Left cardiac atrium (tissue), 4 donors: ENCODE measurements around the gene CBR3. TPM values are rescaled to one million over a fixed set of nuclear protein-coding genes. Genes with fewer than 3 reads are reported as not detected.
"Not testable (repeated sequence)": the region's sequence is repeated elsewhere in the genome, so short reads cannot be mapped to it uniquely, and the experiment has no call there.

Experiments used
- ATAC-seq, 2 donors: fragments of 200-7000 bp; cut with Tn5 transposase; one replicate each; pipeline ENCODE4 v1.9.1; 2020; ENCODE audit warnings: mild to moderate bottlenecking in 2 of 2, moderate library complexity in 2 of 2
- DNase-seq: peaks from one replicate; pipeline ENCODE4 v3.0.0-alpha.2; 2020
- intact Hi-C, 2 donors: fragments of 100-400 bp; cut with DNase I; formaldehyde crosslinking; loops; one replicate each; pipeline versions ENCODE4 v1.14.1 to v1.15.1; 2022 to 2023
- total RNA-seq, 2 donors: library from RNA; stranded (reverse); fragmentation: NEBNext Ultra II Directional; extraction: Animal tissue kit (Norgen Biotek cat#: 25700); gene quantifications; one replicate each; pipeline ENCODE4 v1.2.1, GENCODE V29; 2021
- donor health status: DM: no; HTN: yes; CAD: no.
- donor health status: DM: no; HTN: yes; CAD: no; lungs with severe emphysema.
- donor health status: DM: yes; HTN: yes; CAD: no.
- donor health status: Dilated cardiomyopathy.

Gene CBR3
- total RNA-seq, 2 donors from 2014 or later: 4.9 to 7.5 TPM

DNA sequence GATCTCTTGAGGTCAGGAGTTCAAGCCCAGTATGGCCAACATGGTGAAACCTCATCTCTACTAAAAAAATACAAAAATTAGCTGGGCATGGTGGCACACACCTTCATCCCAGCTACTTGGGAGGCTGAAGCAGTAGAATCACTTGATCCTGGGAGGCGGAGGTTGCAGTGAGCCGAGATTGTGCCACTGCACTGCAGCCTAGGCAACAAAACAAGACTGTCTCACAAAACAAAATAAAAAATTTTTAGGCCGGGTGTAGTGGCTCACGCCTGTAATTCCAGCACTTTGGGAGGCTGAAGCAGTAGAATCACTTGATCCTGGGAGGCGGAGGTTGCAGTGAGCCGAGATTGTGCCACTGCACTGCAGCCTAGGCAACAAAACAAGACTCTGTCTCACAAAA lies 9.4 kb downstream of the CBR3 start:
- not testable (repeated sequence) for ATAC-seq, DNase-seq
- intact Hi-C loops: loop anchor here (5.0 to 10.0 kb wide), 2 partner anchors 181 to 188 kb away; partner anchors contain the start of gene MORC3 (in 1 of the 2)

DNA sequence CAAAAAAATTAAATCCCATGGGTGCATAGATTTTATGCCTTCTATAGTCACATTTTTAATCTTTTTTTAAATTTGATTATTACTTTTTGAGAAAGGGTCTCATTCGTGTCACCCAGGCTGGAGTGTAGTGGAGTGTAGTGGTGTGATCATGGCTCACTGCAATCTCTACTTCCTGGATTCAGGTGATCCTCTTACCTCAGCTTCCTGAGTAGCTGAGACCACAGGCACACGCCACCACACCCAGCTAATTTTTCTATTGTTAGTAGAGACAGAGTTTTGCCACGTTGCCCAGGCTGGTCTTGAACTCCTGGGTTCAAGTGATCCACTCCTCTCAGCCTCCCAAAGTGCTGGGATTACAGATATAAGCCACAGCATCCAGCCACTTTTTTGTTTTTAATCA lies 10.4 kb downstream of the CBR3 start:
- intact Hi-C loops: loop anchor here in 1 of 2 donors (10.0 kb wide), 1 partner anchor 180 kb away; the partner anchor contains the start of gene MORC3
- ATAC-seq (no peak), DNase-seq (no peak)

DNA sequence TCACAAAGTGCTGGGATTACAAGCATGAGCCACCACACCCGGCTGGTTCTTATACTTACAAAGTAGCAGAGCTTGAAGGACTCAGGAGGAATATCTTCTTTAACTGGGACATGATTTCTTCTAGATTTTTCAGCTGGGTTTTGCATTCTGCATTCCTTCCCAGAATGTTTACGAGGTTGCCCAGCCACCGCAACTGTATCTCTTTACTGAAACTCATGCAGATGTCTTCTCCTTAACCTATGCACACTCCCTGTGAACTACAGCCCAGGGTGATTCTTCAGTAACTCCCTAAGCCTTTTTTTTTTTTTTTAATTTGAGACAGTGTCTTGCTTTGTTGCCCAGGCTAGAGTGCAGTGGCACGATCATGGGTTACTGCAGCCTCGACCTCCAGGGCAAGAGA lies 13.0 kb downstream of the CBR3 start:
- DNase-seq (no peak), ATAC-seq (no peak)
- intact Hi-C loops: loop anchor here in 1 of 2 donors (10.0 kb wide), 1 partner anchor 177 kb away; the partner anchor contains the start of gene MORC3

DNA sequence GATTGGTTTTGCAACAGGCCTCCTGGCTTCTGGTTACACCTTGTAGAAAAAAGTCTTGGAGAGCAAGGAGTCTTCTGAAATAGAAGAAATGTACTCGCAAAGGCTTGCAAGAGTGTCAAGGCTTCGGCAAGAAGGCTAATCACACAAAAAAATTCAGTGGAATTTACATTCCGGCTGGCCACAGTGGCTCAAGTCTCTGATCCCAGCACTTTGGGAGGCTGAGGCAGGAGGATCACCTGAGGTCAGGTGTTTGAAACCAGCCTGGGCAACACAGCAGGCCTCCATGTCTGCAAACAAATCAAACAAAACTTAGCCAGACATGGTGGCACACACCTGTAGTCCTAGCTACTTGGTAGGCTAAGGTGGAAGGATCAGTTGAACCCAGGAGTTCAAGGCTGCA lies 14.0 kb downstream of the CBR3 start:
- DNase-seq (no peak), ATAC-seq (no peak)
- intact Hi-C loops: loop anchor here in 1 of 2 donors (10.0 kb wide), 1 partner anchor 176 kb away; the partner anchor contains the start of gene MORC3

DNA sequence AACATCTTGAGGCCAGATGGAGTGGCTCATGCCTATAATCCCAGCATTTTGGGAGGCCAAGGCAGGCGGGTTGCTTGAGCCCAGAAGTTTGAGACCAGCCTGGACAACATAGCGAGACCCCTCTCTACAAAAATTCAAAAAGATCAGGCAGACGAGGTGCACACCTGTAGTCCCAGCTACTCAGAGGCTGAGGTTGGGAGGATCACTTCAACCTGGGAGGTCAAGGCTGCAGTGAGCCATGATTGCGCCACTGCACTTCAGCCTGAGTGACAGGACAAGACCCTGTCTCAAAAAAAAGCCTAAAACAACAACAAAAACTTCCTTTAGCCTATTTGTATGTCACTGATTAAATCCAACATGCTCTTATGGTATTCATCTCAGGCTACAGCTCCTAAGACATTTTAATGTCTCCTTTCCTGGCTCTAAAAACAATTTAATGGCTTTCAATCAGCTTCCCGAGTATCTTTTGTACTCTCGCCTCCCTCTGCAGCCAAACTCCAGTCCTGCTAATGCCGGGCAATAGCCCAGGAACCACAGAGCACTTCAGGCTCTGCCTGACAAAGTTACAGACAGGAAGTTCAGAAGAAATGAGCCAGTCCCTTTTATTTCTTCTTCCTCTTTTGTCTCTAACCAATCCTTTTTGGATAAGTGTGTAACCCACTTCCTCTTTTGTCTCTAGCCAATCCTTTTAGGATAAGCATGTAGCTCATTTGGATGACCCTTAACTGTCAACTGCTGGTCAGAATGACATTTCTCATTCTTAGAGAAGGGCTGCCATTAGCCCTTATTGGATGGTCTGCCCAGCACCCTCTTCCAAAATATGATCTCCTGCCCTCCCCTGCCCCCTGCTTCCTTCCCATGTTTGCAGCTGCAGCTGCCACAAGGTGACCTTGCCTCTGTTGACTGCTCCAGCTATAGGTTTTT lies 15.2 kb downstream of the CBR3 start:
- ATAC-seq (peak; percentile 86 to 96), DNase-seq (peak; percentile 45)
- intact Hi-C loops: loop anchor here in 1 of 2 donors (10.0 kb wide), 1 partner anchor 175 kb away; the partner anchor contains the start of gene MORC3

DNA sequence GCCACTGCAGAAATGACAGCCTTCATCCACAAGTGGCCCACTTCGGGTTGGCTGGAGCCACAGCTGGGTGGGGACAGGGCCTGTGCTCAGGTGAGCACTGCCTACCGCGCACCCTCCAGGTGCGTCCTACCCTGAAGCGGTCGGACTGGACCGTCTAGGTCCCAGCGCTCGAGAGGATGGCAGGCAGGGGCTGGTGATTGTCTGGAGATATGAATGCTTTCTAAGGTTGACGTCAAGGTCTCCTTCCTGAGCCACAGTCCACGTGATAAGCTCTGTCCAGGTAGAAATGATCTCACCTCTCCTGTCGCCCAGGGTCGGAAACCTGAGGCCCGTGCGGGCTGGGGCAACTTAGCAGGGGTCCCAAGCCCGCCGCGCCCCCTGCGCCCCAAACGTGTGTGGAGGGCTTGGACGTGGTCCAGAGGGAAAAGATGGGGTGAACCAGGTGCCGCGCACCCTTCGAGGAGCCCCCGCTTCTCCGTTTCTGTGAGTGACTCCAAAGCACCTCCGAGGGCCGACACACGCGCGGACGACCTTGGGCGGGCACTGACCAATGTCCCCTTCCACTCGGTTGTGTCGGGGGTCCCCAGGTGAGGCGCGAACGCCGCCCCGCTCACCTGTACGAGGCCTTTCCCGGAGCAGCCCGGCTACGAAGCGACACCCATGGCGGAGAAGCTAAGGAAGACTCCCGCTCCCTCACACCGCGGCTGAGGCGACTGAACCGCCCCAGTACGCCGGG lies 20.9 kb downstream of the CBR3 start:
- ATAC-seq: peak in 1 of 2 donors; percentile 0
- peak; percentile 36 for DNase-seq
- intact Hi-C loops: loop anchor here in 1 of 2 donors (5.0 kb wide), 1 partner anchor 167 kb away; the partner anchor contains the start of gene MORC3

DNA sequence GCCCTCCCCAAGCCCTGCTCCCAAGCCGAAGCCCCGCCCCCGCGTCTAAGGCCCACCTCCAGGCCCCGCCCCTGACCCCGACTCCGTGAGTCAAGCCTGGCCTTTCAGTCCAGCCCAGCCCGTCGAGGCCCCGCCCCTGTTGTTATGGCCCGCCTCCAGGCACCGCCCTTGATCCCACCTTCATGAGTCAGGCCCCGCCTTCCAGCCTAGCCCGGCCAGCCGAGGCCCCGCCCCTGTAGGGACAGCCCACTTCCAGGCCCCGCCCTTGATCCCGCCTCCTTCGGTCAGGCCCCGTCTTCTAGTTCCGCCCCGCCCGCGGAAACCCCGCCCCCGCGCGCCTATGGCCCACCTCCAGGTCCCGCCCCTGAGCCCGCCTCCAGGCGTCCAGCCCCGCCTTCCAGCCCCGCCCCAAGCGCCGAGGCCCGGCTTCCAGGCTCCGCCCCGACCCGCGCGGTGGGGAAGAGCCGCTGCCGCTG lies 21.5 kb downstream of the CBR3 start:
- DNase-seq (peak; percentile 99), ATAC-seq (peak; percentile 94 to 96)
- intact Hi-C loops: loop anchor here in 1 of 2 donors (5.0 kb wide), 1 partner anchor 166 kb away; the partner anchor contains the start of gene MORC3

DNA sequence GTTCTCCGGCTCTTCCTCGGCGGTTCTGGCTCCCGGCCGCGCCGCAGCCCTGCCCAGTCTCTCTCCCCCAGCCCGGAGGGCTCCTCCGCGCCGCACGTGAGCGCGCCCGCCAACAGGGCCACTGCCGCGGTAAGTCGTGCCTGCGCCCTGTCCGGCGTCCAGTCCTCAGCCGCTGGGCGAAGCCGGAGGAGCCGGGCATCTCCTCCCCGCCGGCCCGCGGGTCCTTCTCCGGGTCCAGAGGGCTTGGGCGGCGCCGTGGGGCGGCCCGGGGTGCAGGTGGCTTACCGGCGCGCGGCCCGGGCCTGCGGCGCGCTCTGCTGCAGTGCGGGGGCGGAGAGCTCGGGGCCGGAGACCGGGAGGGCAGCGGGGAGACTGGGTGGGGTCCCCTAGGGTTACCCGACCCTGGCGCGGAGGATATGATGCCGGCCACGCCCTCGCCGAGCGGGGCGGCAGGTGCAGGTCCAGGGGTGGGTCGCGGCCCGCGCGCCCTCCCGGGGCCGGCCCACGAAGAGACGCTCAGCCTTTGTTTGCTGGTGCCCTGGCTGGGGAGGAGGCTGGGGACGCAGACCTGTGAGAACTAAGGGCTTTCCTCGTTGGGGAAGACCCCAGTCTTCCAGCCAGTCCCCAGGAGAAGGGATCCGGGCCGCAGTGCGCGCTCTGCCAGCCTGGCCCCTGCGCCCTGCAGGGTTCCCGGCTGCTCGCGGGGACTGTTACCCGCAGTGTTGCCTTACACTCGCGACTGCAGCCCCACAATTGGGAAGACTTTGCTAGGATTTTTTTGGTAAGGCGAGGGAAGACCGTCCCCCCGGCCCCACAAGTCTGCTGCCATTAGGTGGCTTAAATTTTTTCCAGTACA lies 22.2 kb downstream of the CBR3 start, which contains the start of gene DOP1B:
DOP1B (plus strand) TSS at position 10 of the 856 bp plus-strand sequence. CDS start 7,910 bp downstream, outside the sequence.
- ATAC-seq (peak; percentile 2 to 41), DNase-seq (peak; percentile 60)
- intact Hi-C loops: loop anchor here in 1 of 2 donors (5.0 kb wide), 1 partner anchor 165 kb away; the partner anchor contains the start of gene MORC3

DNA sequence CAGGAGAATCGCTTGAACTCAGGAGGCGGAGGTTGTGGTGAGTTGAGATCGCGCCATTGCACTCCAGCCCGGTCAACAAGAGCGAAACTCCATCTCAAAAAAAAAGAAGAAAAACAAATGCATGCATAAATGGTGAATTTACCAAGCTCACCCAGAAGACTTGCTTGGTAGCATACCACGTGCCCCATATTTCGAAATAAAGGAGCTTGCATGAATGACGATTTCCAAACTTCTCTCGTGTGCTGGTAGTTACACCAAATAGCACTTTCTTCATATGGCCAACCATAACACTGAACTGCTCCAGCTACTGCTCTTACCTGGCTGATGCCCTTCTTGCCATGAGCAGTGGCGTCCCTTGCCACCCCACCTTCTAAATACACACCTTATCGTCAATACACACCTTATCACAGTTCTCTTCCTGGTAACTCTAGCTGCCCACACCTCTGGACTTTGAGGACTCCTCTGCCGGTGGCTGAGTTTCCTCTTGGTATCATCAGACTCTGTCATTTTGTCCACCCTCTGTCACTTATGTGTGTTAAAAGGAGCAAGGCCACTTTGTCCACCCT lies 24.6 kb downstream of the CBR3 start:
- ATAC-seq: no peak
- intact Hi-C loops: loop anchor here in 1 of 2 donors (5.0 kb wide), 1 partner anchor 163 kb away; the partner anchor contains the start of gene MORC3
- DNase-seq: no peak

DNA sequence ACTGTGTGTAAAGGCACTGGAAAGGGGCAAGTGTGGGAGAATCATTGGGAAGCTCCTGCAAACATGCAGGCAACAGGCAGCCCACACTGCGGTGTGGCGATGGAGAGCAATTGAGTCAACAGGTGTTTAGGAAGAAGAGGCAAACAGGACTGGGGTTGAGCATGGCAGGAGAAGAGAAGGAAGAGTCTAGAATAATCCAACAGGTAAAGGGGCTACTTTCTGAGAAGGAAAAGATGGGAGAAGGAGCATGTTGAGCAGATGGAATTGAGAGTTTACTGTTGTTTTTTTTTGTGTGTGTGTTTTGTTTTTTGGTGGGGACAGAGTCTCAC lies 25.9 kb downstream of the CBR3 start:
- no peak for ATAC-seq
- intact Hi-C loops: no loop called here

DNA sequence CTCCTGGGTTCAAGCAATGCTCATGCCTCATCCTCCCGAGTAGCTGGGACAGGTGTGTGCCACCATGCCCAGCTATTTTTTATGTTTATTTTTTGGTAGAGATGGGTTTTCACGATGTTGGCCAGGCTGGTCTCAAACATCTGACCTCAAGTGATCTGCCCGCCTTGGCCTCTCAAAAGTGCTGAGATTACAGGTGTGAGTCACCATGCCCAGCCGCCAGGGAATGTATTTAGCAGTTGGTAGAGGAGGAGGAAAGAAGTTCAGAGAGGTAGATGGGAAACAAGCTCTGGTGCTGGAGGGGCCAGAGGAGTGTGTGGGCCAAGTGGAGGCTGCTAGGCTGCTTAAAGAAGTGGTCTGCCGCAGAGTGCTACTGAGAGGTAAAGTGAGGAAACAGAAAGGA lies 27.8 kb downstream of the CBR3 start:
- intact Hi-C loops: no loop called here
- DNase-seq (no peak), ATAC-seq (no peak)

More for the DNA sequence above, 25.9 kb downstream of the CBR3 start:
- DNase-seq: no peak

DNA sequence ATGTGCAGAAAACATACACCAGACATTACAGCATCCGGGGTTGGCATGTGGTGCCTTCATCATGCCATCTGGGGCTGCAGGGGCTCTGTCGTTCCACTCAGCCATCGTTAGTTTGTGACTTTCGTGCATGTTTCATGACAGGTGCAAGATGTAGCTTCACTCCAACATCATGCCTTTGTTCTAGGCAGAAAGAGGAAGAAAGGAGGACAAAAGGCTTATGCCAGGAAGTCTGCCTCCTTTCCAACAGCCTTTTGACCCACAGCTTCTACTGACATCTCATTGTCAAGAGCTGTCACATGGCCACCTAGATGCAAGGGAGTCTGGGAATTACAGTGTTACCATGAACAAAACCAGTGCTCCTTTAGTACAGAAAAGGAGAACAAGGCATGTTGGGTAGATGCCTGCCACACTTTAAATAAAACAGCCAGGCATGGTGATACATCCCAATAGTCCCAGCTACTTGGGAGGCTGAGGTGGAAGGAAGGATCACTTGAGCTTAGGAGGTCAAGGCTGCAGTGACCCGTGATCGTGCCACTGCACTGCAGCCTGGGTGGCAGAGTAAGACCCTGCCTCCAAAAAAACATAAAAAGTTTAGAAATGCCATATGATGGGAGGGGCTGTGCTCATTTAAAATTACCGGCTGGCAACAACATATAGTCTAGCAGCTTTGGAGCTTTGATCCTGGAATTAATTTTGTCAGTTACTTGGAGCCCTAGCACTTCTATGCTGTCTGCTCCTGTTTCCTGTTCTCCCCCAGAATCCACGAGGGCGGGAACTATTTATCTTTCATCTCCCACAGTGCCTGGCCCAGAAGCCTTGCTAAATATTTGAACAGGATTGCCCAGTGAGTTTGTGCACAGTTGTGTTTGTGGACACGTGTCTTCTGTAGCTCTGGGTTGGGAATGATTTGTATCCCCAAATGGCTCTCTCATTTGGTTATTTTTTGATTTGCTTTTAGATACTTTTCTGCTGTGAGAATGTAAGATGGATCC lies 29.2 kb downstream of the CBR3 start:
- ATAC-seq (peak in 1 of 2 donors; percentile 34), DNase-seq (no peak)
- intact Hi-C loops: no loop called here

DNA sequence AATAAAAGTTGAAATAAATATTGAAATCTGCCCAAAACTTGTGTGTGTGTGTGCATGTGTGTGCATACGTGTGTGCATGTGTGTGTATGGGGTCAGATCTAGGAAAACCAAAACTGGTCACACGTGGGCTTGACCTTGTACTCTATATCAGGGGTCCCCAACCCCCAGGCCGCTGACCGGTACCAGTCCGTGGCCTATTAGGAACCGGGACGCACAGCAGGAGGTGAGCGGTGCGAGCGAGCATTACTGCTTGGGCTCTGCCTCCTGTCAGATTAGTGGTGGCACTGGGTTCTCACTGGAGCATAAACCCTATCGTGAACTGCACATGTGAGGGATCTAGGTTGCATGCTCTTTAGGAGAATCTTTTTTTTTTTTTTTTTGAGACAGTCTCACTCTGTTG lies 30.5 kb downstream of the CBR3 start:
- ATAC-seq: no peak
- DNase-seq: no peak

DNA sequence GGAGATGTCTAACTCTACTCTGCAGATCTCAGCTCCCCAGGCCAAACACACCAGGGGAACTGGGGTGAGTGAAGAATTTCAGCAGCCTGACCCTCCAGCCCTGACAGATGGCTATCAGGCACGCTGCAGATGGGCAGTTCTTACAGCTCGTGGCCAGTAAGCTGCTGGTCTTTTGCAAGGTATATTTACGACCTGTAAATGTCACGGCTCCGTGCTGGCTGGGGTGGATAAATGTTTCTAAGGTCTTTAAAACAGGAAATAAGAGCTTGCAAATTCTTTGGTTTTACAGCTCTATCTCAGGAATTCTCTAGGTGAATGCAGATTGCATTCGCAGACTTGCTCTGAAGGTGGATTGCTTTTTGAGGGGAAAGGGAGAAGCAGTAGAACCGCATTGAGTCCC lies 31.8 kb downstream of the CBR3 start:
- ATAC-seq: no peak
- DNase-seq: no peak
- intact Hi-C loops: no loop called here

More for the DNA sequence above, 30.5 kb downstream of the CBR3 start:
- intact Hi-C loops: no loop called here

DNA sequence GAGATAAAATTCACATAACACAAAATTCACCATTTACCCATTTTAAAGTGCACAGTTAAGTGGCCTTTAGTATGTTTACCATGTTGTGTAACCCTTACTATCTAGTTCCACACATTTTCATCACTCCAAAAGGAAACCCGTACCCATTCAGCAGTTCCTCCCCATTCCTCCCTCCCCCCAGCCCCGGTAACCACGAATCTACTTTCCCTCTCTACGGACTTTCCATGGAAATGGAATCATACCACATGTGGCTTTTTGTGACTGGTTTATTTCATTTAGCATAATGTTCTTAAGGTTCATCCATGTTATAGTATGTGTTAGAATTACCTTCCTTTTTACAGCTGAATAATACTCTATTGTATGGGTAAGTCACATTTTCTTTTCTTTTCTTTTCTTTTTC lies 32.7 kb downstream of the CBR3 start:
- intact Hi-C loops: no loop called here
- DNase-seq: no peak
- no peak for ATAC-seq

DNA sequence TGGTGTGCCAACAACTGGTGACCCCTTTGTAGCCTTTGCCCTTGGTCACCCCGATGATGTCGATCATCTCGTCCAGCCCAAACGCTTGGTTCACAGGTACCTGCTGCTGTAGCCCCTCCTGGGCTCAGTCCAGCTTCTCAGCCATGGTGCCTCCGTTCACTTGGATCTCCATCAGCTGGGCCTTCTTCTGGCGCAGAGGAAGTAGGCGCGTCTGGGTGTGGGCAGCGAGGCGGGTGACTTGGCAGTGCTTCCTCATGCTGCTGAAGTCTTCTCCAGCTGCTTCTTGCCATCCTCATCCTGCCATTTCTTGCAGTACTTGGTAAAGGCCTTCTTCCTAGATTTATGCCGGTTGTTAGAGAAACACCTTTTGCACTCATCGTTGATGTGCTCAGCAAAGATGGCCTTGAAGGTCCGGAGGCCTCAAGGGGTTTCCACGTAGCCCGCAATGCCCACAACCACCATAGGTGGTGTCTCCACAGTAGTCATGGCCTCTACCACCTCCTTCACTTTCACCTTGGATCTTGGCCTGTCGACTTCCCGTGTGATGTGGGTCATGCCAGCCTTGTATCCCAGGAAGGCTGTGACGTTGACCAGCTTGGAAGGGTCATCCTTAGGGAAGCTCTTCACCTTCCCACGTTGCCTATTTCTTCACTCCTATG lies 34.7 kb downstream of the CBR3 start:
- DNase-seq (peak; percentile 28), ATAC-seq (no peak)
- intact Hi-C loops: no loop called here
